HL-60 (cell line): ENCODE measurements around the gene USP51.
"Not testable (repeated sequence)": the region's sequence is repeated elsewhere in the genome, so short reads cannot be mapped to it uniquely, and the experiment has no call there.

Experiments
- DNase-seq, 2 experiments: peaks; one replicate each; pipeline ENCODE4 v3.0.0-alpha.2; 2010 to 2020; ENCODE audit warnings: low read depth in 1 of 2, low spot score in 1 of 2
- H3K27ac ChIP-seq: fragments of 250-450 bp; sonication (Bioruptor Pico); replicated peaks from 2 replicates; pipeline ENCODE4 v1.5.1; 2020; ENCODE audit warnings: mild to moderate bottlenecking, moderate library complexity
- H3K27me3 ChIP-seq: fragments of 250-450 bp; sonication (Bioruptor Pico); 2 replicates; pipeline ENCODE4 v1.5.1; 2021; ENCODE audit warnings: mild to moderate bottlenecking, moderate library complexity; ENCODE audit not compliant: insufficient read depth, poor library complexity, severe bottlenecking
- H3K4me3 ChIP-seq: replicated peaks from 2 replicates; pipeline ENCODE4 v1.5.1; 2011; ENCODE audit warnings: mild to moderate bottlenecking, control low read depth, low read length; ENCODE audit not compliant: insufficient read depth
- GABPA ChIP-seq: IDR thresholded peaks from 2 replicates; pipeline ENCODE4 v1.6.1; 2012; ENCODE audit warnings: low read depth
- POLR2AphosphoS5 ChIP-seq: IDR thresholded peaks from 2 replicates; pipeline ENCODE4 v1.6.1; 2012; ENCODE audit warnings: low read depth
- SPI1 ChIP-seq: IDR thresholded peaks from 2 replicates; pipeline ENCODE4 v1.6.1; 2012; ENCODE audit warnings: low read depth, mild to moderate bottlenecking, borderline replicate concordance
- TF ChIP-seq, protein P1 (sequence below): IDR thresholded peaks from one replicate; pipeline ENCODE4 v1.5.1; 2011; ENCODE audit warnings: low read length, control low read depth, inconsistent platforms; ENCODE audit not compliant: insufficient read depth
- TF ChIP-seq, protein P2 (sequence below): IDR thresholded peaks from 2 replicates; pipeline ENCODE4 v1.6.1; 2012; ENCODE audit warnings: low read depth; ENCODE audit not compliant: insufficient replicate concordance

The USP51 gene

DNA sequence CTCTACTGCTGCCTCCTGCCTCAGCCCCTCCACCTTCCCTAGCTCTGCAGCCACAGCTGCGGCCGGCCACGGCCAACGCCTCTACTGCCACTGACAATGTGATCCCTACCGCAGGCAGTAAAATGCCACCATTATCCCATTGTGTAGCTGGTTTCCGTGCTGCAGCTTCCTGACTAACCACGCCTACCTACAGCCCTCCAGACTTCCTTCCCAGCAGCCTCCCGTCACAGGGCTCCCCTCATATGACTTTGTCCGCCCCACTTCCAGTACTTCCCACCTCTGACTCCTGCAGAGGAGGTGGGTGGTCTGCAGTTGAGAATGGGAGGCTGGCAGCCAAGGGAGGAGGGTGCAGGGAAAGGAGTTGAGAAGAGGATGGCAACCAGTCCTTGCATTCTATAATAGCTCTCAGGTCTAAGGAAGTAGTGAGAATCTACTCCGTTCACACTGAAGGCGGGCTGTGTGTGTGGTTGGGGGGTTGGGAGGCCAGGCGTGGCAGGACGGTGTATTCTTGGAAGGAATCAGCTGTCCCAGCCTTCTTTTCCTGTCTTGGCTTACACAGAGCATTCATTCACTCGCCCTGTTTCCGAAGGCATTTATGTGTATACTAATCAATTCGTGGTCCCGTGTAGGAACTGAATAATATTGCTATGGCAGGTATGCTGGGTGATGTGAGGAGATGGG lies 33.1 kb upstream of the USP51 start:
- TF ChIP-seq GABPA (no peak), POLR2AphosphoS5 (no peak)
- Histone ChIP-seq H3K4me3 (no peak overlapping the region), H3K27me3 (no peaks in the 10 kb centered on the region), H3K27ac (no peak overlapping the region)
- no peak for DNase-seq

DNA sequence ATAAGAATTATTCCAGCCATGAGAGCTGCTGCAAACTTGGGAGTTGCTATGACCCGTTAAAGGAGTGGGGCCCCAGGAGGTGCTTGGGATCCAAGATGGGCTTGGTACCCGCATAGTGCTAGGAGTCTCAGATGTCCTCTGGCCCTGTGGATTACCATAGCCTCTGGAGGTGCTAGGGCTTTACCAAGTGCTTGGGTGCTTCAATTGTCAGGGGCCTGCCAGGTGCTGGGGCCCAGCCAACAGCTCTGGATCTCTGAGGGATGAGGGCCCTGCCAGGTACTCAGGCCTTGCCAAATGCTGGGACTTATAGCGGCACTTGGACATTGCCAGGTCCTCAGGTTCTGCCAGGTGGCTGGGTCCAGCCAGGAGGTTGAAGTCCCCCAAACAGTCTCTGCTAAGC lies 32.0 kb upstream of the USP51 start:
- no peak for TF ChIP-seq GABPA
- no peak for TF ChIP-seq SPI1
- TF ChIP-seq POLR2AphosphoS5 = no peak
- TF ChIP-seq, protein P1, sequence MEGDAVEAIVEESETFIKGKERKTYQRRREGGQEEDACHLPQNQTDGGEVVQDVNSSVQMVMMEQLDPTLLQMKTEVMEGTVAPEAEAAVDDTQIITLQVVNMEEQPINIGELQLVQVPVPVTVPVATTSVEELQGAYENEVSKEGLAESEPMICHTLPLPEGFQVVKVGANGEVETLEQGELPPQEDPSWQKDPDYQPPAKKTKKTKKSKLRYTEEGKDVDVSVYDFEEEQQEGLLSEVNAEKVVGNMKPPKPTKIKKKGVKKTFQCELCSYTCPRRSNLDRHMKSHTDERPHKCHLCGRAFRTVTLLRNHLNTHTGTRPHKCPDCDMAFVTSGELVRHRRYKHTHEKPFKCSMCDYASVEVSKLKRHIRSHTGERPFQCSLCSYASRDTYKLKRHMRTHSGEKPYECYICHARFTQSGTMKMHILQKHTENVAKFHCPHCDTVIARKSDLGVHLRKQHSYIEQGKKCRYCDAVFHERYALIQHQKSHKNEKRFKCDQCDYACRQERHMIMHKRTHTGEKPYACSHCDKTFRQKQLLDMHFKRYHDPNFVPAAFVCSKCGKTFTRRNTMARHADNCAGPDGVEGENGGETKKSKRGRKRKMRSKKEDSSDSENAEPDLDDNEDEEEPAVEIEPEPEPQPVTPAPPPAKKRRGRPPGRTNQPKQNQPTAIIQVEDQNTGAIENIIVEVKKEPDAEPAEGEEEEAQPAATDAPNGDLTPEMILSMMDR = no peak
- TF ChIP-seq, protein P2, sequence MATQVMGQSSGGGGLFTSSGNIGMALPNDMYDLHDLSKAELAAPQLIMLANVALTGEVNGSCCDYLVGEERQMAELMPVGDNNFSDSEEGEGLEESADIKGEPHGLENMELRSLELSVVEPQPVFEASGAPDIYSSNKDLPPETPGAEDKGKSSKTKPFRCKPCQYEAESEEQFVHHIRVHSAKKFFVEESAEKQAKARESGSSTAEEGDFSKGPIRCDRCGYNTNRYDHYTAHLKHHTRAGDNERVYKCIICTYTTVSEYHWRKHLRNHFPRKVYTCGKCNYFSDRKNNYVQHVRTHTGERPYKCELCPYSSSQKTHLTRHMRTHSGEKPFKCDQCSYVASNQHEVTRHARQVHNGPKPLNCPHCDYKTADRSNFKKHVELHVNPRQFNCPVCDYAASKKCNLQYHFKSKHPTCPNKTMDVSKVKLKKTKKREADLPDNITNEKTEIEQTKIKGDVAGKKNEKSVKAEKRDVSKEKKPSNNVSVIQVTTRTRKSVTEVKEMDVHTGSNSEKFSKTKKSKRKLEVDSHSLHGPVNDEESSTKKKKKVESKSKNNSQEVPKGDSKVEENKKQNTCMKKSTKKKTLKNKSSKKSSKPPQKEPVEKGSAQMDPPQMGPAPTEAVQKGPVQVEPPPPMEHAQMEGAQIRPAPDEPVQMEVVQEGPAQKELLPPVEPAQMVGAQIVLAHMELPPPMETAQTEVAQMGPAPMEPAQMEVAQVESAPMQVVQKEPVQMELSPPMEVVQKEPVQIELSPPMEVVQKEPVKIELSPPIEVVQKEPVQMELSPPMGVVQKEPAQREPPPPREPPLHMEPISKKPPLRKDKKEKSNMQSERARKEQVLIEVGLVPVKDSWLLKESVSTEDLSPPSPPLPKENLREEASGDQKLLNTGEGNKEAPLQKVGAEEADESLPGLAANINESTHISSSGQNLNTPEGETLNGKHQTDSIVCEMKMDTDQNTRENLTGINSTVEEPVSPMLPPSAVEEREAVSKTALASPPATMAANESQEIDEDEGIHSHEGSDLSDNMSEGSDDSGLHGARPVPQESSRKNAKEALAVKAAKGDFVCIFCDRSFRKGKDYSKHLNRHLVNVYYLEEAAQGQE = no peak
- no peak for DNase-seq

DNA sequence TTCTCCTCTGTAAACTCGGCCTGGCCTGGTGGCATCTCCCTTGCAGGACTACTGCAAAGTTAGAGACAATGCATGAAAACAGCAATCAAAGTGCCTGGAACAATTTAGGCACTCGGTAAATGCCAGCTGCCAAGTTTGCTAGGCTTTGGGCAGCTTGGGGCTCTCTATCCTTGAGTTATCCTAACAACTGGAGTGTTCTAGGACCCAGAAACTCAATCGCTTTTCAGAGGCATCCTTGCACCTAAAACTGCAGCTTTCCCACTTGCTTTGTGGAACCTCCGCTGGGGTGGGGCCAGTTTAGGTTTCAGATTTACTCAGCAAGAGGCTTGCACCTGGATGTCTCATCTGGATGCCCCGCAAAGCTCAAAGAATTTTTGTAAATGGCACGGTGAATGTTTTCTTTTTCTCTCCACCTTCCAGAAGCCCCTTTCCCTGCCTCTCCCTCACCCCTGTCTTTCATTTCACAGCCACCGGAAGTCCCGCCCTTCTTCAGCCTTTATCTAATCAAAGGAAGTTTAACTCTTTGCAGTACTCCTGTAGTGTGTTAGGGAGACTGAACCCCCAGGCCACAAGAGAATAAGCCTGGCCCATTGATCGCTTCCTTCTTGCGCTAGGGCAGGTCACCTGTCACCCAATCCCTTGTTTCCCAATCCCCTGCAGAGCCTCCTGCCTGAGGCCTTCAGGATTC lies 27.3 kb upstream of the USP51 start:
- H3K27ac ChIP-seq, H3K4me3 ChIP-seq, DNase-seq, H3K27me3 ChIP-seq: not testable (repeated sequence)

More for the DNA sequence above, 32.0 kb upstream of the USP51 start:
- Histone ChIP-seq H3K27ac (no peak overlapping the region), H3K4me3 (no peak overlapping the region), H3K27me3 (no peaks in the 10 kb centered on the region)

DNA sequence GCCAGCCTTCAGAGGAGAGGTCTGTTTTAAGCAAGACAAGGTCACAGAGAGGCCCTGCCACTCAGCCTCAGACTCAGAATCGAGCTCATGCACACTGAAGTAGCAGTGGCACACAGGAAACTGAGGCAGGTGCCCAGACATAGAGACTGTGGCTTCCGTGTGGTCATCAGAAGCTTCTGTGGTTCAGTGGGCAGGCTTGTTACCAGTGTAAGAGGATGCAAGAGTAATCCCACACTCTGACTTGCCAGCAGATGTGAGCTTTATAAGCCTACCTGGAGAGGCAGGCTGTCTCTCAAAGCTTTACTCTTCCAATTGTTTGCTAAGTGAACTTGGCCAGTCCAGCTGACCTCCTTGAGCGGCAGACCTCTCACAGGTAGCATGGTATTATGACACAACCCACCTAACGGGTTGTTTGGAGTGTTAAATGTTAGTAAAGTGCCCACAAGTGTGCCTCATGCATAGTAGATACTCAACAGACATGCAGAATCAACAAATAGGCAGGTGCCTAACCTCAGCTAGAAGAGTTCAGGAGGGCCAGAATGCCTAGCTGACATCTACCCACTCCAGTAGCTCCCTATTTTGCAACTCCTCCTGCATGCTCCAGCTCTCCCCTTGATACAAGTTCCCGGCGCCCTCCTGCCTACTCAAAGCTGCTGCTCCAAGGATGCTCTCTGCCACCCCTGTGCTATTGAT lies 23.5 kb upstream of the USP51 start:
- H3K4me3 ChIP-seq, H3K27ac ChIP-seq, DNase-seq, H3K27me3 ChIP-seq: not testable (repeated sequence)

DNA sequence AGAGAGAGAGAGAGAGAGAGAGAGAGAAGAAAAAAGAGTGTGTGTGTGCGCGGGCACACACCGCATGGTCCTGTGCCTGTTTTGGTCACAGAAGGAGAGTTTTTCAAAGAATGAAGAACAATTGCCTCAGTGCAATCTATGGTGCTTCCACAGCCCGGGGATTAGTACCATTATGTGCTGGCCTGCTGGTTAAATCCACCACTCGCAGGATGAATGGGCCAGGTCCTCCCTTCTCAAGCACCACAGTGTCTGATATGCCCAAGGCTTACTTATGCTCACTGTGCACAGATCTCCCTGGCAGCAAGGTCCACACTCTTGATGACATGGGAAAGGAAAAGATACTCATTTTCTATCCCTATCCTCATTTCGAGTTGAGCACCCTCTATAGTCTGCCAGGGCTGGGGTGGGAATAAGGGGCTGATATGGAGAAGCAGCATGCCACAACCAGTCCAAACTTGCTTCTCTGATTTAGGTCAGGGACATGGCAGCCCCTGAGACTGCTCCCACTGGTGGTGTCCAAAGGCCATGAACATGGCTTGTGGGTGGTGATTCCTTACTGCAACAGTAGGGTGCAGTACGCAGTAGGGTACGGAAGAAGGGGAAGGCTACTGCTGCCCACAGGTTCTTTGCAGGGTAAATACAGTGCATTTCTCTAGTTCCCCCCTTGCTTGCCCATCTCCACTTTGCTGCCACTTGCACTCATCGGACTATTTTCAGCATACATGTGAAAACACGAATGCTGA lies 18.9 kb upstream of the USP51 start:
- H3K4me3 ChIP-seq, DNase-seq, H3K27me3 ChIP-seq, H3K27ac ChIP-seq: not testable (repeated sequence)

DNA sequence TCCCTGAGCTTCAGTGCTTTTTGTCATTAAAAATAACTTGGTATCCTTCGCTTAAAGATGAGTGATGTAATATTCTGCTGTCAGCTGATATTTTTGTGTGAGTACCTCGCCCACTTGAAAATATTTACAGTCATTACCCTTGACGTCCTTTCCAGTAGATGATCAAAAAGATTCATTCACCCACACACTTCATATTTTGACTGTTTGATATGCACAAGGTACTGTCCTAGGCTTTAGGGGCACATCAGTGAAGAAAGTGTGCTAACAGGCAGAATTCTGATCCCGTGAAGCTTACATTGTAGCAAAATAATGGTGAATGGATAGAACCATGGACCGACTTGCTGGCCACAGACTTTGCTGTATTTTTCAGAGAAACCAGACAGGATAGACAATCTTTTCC lies 18.1 kb upstream of the USP51 start:
- not testable (repeated sequence) for H3K27ac ChIP-seq, DNase-seq, H3K27me3 ChIP-seq, H3K4me3 ChIP-seq

DNA sequence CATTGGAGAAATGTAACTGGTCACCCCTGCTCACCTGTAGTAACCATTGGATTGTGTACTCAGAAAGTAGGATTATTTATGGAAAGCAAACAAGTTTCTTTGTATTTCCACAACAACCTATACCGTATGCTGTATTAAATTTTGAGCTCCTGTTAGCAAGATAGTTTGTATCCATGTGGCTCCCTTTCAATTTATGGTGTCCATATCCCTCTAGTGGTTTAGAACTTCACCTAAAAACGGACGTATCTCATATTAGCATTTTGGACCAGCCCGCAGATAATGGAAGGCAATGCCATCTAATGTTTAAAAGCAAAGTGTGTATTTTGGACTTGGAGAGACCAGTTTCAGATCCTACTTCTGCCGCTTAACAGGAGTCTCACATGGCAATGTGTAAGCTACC lies 17.4 kb upstream of the USP51 start:
- DNase-seq, H3K27me3 ChIP-seq, H3K27ac ChIP-seq, H3K4me3 ChIP-seq: not testable (repeated sequence)
